HG02798 (cell line): ENCODE results near the gene ZNF423.

Experiments
- ATAC-seq: cut with Tn5 transposase; IDR thresholded peaks from one replicate; pipeline ENCODE4 v1.9.1; 2021; ENCODE audit warnings: mild to moderate bottlenecking; ENCODE audit not compliant: unreplicated experiment, poor library complexity

ZNF423 gene

DNA sequence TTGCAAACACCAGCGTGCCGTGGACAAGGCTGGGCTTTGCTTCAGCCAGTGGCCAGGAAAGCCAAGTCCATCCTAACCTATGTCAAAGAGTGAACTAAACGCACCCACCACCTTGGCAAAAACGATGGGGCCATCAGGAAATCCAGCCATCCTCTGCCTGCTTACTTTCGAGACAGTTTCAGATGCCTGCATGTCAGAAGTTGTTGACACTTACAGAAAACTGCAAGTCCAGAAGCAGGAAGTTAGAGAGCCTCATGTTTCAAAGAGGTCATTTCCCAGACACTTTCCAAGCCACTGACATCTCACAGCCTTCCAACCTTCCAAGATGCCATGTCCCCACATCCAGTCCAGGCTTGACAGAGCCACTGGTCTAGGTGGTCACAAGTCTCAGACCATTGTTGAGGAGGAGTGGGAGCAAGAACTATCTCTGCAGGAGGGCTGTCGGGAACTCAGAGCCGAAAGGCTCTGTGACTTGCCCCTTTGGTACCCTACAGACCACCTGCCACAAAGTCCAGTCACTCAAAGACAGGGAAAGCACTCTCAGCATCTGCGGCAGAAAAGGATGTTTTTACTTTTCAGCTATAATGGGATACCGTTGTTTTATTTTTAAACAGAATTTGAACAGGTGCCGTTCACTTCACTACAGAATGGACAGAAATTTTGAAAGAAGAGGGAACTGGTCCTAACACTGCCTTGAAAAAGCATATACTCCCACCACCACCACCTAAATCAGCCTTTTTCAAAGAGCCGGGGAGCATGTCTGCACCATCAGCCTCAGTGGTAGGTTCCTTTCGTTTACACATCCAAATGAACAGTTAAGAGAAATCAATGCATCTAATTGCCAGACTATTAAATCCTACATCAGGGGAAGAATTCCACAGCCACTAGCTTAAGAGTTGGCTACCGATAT lies 5.1 kb downstream of the ZNF423 start:
- ATAC-seq, result no peak

DNA sequence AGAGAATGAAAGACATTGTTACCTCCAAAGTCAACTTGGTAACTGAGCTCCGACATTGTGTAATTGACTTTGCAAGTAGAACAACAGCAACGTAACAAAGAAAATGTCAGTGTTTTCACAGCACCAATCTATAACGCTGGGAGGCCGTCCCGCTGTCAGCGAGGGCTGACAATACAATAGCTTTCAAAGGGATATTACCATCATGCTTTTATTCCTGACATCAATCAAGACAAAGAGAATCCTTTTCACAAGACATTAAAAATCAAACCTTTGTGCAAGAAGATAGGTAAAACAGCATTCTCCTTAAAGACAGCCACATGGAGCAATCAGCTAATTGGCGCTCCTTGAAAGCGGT lies 6.2 kb downstream of the ZNF423 start:
- no peak for ATAC-seq

DNA sequence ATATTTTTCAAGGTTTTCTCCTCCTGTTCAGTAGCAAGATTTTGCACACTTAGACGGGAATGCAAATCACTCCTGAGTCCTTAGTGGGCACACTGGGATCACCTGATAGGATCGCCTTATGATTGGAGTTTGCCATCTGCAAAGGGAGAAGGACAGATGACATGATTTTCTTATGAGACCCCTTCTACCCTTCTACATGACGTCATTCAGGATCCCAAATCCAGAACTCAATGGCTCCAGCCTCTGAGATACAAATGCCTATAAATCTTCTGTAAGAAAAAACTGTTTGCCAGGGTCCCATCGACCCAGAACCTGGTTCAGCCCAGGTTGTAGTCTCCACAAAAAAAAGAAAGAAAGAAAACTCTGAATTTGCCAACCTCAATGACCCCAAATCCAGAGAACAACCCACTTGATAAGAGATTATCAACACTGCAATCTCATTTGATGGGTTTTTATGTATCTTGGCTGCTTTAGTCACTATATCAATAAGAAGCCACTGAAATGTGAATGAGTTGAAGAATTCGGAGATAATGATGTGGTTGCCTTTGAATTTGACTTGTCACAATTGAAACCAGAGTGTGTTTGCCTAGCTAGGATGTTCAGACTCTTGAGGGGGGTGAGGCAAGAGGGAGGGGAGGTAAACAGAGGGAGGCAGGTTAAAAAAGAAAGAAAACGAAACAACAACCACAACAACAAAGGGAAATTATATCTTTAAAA lies 6.7 kb downstream of the ZNF423 start:
- no peak for ATAC-seq

DNA sequence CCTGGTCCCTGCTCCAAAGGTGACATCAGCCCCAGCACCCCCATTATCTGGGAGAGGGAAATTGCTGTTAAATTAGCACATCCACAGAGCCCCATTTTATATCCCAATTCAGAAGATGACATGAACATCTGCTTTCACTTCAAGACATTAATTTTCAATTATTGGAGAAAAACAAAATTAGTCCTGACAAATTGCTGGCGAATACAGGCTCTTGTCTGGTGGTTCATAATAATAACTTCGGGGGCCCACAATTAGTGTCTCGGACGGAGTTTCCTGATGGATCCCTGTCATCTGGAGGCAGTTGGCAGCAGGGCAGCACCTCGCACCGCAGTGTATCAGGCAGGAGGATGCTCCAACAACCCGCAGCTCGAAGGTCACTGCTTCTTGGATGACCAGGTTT lies 7.4 kb downstream of the ZNF423 start:
- no peak for ATAC-seq

DNA sequence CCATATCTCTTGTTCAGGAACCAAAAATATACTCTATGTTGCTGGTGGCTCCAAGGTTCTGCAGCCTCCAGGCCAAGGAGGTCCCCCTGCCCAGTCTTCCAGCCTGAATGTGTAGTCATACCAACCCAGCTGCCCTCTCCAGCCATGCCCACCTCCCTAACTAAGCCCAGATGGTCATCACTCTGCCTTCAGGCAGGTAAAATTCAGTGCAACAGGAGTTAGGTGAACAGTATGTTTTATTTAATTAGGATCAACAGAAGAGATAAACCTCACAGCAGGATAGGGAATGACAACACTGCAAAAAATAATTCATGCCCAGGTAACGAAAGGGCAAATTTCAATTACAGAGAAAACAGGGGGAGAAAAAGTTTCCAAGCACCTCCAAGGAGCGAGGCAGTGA lies 9.1 kb downstream of the ZNF423 start:
- ATAC-seq, result no peak

DNA sequence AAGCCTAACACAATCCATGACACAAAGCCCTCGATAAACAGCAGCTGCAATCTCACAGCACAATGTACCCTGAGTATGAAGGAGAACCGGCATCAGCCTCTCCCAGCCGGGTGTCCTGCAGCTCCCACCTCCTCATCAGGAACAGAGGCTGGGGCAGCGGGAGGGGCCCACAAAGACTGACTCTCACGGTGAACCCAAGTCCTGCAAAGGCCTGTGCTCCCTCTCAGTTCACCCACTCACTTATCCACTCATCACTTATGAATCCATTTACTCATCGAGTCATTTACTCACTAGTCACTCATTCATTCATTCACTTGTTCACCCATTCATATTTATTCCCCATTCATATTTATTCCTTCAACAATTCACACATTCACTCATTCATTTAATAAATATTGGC lies 11.6 kb downstream of the ZNF423 start:
- ATAC-seq, result no peak

DNA sequence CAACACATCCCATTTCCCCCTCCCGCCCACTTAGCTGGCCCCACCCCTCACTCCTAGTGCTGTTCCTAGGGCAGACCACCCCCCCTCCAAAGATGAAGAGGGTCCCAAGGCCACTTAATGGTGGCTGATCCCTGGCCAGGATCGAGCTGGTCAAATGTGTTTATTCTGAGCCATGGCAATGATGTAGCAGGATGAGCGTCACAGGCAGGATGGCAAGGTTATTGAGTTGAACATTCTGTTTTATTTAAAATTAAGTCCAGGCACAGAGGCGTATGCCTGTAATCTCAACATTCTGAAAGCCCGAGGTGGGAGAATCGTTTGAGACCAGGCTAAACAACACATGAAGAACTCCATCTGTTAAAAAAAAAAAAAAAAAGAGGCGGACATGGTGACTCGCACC lies 12.2 kb downstream of the ZNF423 start:
- no peak for ATAC-seq

DNA sequence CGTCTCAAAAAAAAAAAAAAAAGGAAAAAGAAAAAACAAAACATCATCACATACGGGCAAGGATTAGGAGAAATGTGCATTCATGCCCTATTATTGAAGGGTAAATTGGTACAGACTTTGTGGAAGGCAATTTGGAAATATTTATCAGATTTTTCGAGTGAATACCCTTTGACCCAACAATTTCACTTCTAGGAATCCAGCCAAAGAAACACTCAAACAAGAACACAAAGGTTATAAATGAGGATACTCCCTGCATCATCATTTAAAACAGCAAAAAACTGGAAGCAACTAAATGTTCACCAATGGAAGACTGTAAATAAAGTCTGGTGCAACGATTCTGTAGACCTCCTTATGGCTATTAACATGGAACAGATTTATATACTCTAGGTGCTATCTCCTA lies 12.9 kb downstream of the ZNF423 start:
- no peak for ATAC-seq

DNA sequence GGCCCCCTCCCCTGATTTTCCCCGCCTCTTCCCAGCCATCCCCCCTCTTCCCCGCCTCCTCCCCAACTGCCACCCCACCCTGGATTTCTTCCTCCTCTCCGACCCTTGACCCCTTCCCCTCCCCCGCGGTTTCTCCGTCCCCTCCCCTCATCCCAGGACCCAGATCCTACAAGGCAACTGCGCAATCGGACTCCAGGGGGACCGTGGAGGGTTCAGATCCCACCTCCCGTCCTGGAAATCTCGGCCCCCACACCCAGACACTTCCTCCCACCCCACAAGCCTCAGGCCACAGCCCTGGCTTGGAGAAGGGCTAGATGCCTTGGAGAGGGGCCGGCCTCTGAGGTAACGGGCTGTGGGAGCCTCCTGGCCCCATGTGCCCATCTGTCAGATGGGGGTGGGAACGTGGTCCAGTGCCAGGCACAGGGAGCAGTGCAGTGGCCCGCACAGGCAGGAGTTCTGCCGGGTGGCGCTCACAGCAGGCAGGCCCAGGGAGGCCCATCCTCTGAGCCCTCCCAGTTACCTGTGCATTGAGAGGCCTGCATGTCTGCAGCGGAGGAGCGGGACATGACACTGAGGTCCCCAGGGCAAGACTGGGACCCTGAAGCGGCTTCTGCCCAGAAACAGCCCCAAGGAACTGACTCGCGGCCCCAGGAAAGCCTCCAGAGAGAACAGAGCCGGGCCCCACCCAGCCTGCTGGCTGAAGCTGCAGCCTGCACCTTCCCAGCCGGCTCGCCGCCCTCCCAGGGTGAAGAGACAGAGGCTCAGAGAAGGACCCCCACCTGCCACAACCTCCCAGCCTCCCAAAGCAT lies 16.7 kb downstream of the ZNF423 start:
- ATAC-seq, result no peak

DNA sequence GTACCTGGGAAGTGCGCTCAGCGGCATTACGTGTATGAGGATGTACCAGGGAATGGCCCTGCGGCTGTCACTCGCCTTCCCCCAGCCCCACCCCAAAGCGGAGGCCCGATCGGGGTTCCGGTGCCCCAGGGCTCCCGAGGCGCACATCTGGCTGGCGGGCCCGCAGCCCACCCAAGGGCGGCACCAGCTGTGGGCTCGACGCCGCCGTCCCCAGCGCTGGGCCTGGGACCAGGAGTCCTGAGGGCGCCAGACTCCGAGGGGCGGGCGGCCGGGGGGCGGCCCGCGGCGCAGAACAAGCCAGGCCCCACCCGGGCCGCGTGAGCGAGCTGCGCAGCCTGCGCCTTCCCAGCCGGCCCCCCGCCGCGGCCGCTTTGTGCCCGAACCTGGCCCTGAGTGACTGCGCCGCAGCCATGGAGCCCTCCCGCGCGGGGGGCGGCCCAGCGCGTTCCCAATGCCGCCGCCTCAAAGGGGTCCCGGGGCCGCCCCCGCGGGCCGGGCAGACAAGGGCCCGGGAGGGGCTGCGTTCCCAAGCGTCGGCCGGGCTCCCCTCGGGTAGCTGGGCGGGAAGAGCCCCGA lies 17.4 kb downstream of the ZNF423 start:
- no peak for ATAC-seq

DNA sequence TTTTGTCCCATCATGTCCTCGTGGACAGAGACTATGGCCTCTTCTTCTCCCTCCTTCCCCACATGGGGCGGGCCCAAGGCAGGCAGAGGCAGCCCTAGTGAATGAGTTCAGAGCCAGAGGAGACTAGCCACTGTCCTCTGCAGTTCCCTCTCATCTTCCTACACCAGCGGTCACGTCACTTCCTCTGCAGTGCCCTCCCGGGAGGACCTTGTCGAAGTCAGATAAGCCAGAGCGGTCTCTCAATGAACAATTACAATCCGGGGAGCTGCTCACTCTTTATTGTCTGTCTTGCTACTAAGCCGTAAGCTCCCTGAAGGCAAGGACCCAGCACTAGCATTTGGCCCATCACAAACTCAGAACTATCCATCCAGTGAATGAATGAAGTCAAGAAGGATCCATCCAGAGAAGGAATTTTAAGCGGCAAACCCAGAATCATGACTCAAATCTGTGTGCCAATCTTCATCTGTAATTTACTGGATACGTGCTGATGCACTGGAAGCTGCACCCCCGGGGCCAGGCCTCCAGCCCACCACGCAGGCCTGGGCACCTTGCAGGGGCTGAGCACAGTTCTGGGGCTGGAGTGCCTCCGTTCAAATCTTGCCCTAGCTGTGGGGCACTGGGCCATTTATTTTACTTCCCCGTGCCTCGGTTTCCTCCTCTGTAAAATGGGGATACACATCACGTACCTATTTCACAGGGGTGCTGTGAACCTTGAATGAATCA lies 18.1 kb downstream of the ZNF423 start:
- ATAC-seq, result no peak

DNA sequence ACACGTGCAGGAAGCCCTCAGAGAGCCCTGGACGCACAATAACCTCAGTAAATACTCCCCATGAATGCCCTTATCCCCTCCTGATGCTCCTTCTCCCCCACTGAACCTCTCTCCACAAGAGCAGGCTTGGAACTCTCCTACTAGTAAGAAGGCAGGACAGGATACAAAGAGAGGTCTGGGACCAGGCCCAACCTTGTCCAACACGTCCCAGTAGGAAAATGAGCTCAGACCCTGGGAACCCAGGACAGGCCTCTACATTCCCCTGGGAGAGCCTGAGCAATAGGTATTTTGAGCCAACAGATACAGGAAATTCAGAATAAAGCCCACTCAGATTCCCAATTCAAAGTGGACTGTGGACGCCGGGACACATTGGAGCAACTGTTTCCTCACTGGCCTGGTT lies 19.2 kb downstream of the ZNF423 start:
- ATAC-seq, result no peak

DNA sequence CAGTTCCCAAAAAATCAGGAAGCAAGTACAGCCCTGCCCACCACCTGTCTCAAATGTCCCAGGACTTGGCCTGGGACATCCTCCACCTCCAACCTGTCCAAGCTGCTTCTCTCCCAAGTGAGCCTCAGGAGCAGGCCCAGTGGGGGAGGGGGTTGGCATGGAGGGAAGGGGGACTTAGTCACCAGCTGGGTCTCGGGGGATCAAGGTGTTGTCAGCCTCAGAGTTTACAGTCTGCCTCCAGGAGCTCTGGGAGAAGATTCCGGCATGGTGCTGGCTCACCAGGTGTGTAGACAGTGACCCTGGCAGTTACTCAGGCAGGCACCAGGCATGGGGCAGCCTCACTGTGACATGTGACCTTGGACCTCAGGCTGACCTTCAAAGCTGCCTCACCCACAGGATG lies 19.7 kb downstream of the ZNF423 start:
- ATAC-seq, result no peak

DNA sequence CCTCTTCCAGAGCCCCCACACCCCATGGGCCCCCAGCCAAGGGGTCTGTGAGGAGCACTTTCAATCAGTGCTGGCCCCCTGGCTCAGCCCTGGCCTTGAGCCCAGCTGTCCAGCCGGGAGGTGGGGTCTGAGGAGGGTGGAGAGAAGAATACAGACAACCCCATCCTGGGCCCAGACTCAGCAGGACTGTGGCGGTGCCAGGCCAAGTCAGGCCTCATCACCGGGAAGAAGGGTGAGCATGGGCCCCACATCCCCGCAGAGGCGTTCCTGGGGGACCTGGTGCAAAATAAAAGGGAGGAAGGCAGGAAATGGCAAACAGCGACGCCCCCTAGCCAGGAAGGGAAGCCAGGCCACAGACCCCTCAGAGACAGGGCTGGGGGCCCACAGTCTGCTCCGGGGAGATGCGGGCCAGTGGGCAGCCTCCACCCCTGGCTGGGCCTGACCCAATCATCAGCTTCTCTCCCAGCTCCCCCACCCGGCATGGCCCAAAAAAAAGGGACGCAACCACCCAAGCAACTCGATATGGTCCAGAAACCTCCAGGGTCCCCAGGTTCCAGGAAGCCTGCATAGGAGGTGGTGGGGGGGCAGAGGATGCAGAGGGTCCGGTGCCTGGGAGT lies 20.6 kb downstream of the ZNF423 start:
- no peak for ATAC-seq

DNA sequence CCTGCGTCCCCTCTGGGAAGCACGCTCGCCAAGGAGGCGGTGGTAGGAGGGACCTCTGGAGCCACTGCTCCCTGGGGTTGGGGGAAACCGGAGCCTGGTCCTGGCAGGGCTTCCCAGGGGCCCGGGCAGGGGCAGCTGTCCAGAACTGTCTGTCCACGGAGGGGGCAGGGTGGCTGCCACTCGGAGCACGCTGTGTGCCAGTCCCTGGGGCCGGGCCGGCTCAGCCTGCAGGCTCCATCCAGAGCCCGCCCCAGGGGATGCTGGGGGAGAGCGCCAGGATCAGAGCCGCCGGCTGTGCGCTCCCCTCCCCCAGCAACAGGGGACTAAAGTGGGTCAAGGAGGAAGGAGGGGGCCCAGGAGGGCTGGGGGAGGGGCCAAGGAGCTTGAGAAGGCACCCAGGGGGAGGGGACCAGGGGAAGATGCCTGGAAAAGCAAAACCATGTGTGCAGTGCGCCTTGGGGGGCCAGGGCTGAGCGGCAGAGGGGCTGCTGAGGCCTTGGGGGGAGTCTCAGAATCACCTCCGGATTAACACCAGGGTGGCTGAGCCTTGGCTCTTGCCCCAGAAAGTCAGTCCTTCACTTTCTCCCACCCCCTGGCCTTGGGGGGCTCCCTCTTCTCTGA lies 21.3 kb downstream of the ZNF423 start:
- no peak for ATAC-seq

DNA sequence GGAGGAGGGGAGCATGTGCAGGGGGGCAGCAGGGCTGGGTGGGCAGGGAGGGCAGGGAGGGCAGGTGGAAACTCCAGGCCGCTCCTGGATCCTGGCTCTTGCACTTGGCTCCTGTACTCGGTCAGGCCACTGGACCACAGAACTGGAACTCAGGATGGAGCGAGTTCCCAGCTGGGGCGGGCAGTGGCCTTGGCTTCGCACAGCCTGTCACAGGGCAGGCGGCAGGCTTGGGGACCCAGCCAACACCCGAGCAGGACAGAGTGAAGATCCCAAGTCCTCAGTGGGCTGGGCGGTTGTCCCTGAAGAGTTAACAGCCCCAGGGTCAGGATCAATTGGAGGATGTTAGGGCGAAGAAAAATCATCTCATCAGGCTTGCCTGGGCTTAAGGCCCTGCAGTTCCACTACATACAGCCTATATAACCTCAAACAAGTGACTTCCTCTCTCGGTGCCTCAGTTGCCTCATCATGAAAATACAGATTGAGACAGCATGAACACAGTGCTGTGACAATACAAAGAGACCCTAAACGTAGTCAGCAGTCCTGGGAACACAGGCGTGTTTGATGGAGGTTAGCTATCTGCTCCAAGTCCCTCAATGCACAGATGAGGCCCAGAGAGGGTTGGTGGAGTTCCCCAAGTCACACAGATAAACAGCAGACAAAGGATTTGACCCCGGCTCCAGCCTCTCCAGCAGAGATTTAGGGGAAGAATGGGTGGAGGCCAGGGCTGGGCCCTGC lies 21.9 kb downstream of the ZNF423 start:
- ATAC-seq, result no peak

DNA sequence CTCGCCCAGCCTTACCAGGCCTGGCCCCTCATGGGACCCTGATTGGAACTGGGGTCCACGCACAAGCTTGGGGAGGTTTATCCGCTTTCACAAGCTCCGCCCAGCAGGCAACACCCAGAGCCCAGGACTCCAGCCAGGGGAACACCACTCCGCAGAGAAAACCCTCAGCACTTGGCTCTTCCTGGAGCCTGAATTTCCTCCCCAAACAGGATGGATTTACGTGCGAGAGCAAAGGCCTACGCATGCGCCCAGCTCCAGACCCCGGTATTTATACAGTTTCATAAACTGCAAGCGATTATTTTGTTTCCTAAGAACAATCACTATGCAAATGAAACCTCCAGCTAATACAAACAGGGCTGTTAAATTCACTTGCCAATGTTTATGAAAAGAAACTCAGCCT lies 22.8 kb downstream of the ZNF423 start:
- ATAC-seq, result no peak

DNA sequence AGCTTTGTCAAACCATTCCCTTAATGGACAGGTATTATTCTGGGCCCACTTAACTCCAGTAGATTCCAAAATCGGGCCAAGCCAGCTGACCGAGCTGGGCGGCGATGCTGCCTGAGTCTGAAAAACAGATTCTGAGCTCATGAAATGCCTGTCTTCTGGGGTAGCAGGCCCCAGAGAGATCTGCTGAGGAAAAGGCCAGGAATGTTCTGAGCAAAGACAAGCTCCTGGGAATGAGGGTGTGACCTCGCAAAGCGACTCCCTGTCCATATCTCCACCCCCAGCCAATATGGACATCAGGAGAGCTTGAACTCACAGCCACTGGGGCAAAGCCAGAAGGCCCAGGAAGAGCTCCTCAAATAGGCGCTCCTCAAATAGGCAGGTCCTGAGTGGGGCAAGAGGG lies 23.7 kb downstream of the ZNF423 start:
- no peak for ATAC-seq

DNA sequence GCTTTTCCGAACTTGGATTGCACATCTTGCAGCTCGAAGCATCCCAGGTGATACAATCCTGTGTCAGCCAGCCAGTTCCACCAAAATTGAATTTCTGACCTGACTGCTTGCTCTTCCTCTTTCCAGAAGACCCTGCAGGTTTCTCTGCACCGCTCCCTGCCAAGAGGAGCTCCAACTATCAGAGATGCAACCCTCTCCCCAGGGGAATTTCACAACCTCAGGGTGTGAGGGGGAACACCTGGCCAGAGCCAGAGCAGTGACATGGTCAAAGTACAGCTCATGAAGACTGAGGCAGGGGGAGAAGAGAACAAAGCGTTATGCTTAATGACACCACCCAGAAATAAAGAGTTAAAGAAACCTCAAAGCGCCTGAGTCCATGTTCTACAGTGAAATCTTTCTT lies 25.0 kb downstream of the ZNF423 start:
- ATAC-seq, result no peak
